ENCODE results near the gene LRRC34. TPM values are rescaled to one million over a fixed set of nuclear protein-coding genes. Genes with fewer than 3 reads are reported as not detected.

LRRC34 gene
- total RNA-seq, 1 donor from 2014 or later = 7.0 TPM

- no peaks in the 10 kb centered on the region for H3K9me3 Mint-ChIP-seq (ENCODE audit: low read depth)
- TF ChIP-seq CTCF (IDR thresholded peaks at IDR 0.05; ENCODE audit: unreplicated experiment) = no peak
- DNase-seq (ENCODE audit: low spot score, unreplicated experiment) = no peak
- H3K4me3 Mint-ChIP-seq (ENCODE audit: low read depth) = no peak overlapping the region
- H3K27ac Mint-ChIP-seq = no peak overlapping the region
- no peaks in the 10 kb centered on the region for H3K4me1 Mint-ChIP-seq (ENCODE audit: low read depth)
- no peaks in the 10 kb centered on the region for H3K36me3 Mint-ChIP-seq (ENCODE audit: insufficient read depth)
- H3K27me3 Mint-ChIP-seq = peaks cover 6% of the 10 kb centered on the region
These were observed 36.0 kb upstream of the LRRC34 start for GRCh38 chr3:169848741-169849140.

GRCh38 chr3:169847896-169848295 lies 35.2 kb upstream of the LRRC34 start:
- no peak for TF ChIP-seq CTCF (IDR thresholded peaks at IDR 0.05; ENCODE audit: unreplicated experiment)
- Mint-ChIP-seq H3K4me1 (ENCODE audit: low read depth) (no peaks in the 10 kb centered on the region), H3K9me3 (ENCODE audit: low read depth) (no peaks in the 10 kb centered on the region), H3K27me3 (peaks cover 6% of the 10 kb centered on the region), H3K36me3 (ENCODE audit: insufficient read depth) (no peaks in the 10 kb centered on the region), H3K27ac (no peak overlapping the region), H3K4me3 (ENCODE audit: low read depth) (no peak overlapping the region)
- no peak for DNase-seq (ENCODE audit: low spot score, unreplicated experiment)

GRCh38 chr3:169846458-169847193 lies 33.9 kb upstream of the LRRC34 start:
- Mint-ChIP-seq H3K27me3 (peaks cover 6% of the 10 kb centered on the region), H3K4me3 (ENCODE audit: low read depth) (no peak overlapping the region), H3K36me3 (ENCODE audit: insufficient read depth) (no peaks in the 10 kb centered on the region), H3K4me1 (ENCODE audit: low read depth) (no peaks in the 10 kb centered on the region), H3K27ac (no peak overlapping the region), H3K9me3 (ENCODE audit: low read depth) (no peaks in the 10 kb centered on the region)
- DNase-seq (ENCODE audit: low spot score, unreplicated experiment) = no peak
- no peak for TF ChIP-seq CTCF (IDR thresholded peaks at IDR 0.05; ENCODE audit: unreplicated experiment)

GRCh38 chr3:169842960-169843359 lies 30.3 kb upstream of the LRRC34 start:
- H3K27ac Mint-ChIP-seq = no peak overlapping the region
- peaks cover 7% of the 10 kb centered on the region for H3K27me3 Mint-ChIP-seq
- no peak for DNase-seq (ENCODE audit: low spot score, unreplicated experiment)
- TF ChIP-seq CTCF (IDR thresholded peaks at IDR 0.05; ENCODE audit: unreplicated experiment) = no peak
- no peaks in the 10 kb centered on the region for H3K36me3 Mint-ChIP-seq (ENCODE audit: insufficient read depth)
- H3K4me3 Mint-ChIP-seq (ENCODE audit: low read depth) = no peak overlapping the region
- H3K4me1 Mint-ChIP-seq (ENCODE audit: low read depth) = no peaks in the 10 kb centered on the region
- H3K9me3 Mint-ChIP-seq (ENCODE audit: low read depth) = no peaks in the 10 kb centered on the region

- no peak for DNase-seq (ENCODE audit: low spot score, unreplicated experiment)
- no peaks in the 10 kb centered on the region for H3K36me3 Mint-ChIP-seq (ENCODE audit: insufficient read depth)
- peaks cover 3% of the 10 kb centered on the region for H3K27me3 Mint-ChIP-seq
These were observed 28.5 kb upstream of the LRRC34 start for GRCh38 chr3:169841171-169841570.

More at GRCh38 chr3:169841171-169841570, 28.5 kb upstream of the LRRC34 start:
- TF ChIP-seq CTCF (IDR thresholded peaks at IDR 0.05; ENCODE audit: unreplicated experiment) = no peak
- H3K9me3 Mint-ChIP-seq (ENCODE audit: low read depth) = no peaks in the 10 kb centered on the region
- no peaks in the 10 kb centered on the region for H3K4me1 Mint-ChIP-seq (ENCODE audit: low read depth)
- H3K27ac Mint-ChIP-seq = no peak overlapping the region
- no peak overlapping the region for H3K4me3 Mint-ChIP-seq (ENCODE audit: low read depth)
